ENCODE results near the gene TTC34.

Gene TTC34

GRCh38 chr1:2836333-2836970, 35.0 kb upstream of the TTC34 start:
- Histone ChIP-seq H3K27ac (ENCODE audit: low read depth, low read length) (no peak overlapping the region), H3K36me3 (ENCODE audit: insufficient read depth, low read length) (no peaks in the 10 kb centered on the region), H3K4me3 (ENCODE audit: low read depth, low read length) (no peak overlapping the region), H3K79me2 (ENCODE audit: control insufficient read depth, insufficient read depth, low read length, unreplicated experiment) (no peaks in the 10 kb centered on the region), H3K4me1 (ENCODE audit: control insufficient read depth, insufficient read depth, low read length, unreplicated experiment) (no peaks in the 10 kb centered on the region), H2AFZ (ENCODE audit: low read length, unreplicated experiment) (no peak overlapping the region), H3K27me3 (ENCODE audit: insufficient read depth, low read length) (0 out of 2 replicates have a peak, but pooled peaks cover 7% of the 10 kb centered on the region)

GRCh38 chr1:2835650-2836159, 34.2 kb upstream of the TTC34 start:
- H3K4me1 ChIP-seq (ENCODE audit: control insufficient read depth, insufficient read depth, low read length, unreplicated experiment), result no peaks in the 10 kb centered on the region
- no peak overlapping the region for H3K27ac ChIP-seq (ENCODE audit: low read depth, low read length)
- H3K4me3 ChIP-seq (ENCODE audit: low read depth, low read length), result no peak overlapping the region
- no peak overlapping the region for H2AFZ ChIP-seq (ENCODE audit: low read length, unreplicated experiment)
- H3K79me2 ChIP-seq (ENCODE audit: control insufficient read depth, insufficient read depth, low read length, unreplicated experiment), result no peaks in the 10 kb centered on the region
- 0 out of 2 replicates have a peak, but pooled peaks cover 7% of the 10 kb centered on the region for H3K27me3 ChIP-seq (ENCODE audit: insufficient read depth, low read length)
- H3K36me3 ChIP-seq (ENCODE audit: insufficient read depth, low read length), result no peaks in the 10 kb centered on the region

GRCh38 chr1:2834741-2835564, 33.5 kb upstream of the TTC34 start:
- Histone ChIP-seq H3K27ac (ENCODE audit: low read depth, low read length) (no peak overlapping the region), H3K79me2 (ENCODE audit: control insufficient read depth, insufficient read depth, low read length, unreplicated experiment) (no peaks in the 10 kb centered on the region), H3K4me1 (ENCODE audit: control insufficient read depth, insufficient read depth, low read length, unreplicated experiment) (no peaks in the 10 kb centered on the region), H3K4me3 (ENCODE audit: low read depth, low read length) (no peak overlapping the region), H2AFZ (ENCODE audit: low read length, unreplicated experiment) (no peak overlapping the region), H3K27me3 (ENCODE audit: insufficient read depth, low read length) (0 out of 2 replicates have a peak, but pooled peaks cover 7% of the 10 kb centered on the region), H3K36me3 (ENCODE audit: insufficient read depth, low read length) (no peaks in the 10 kb centered on the region)

- Histone ChIP-seq H3K4me1 (ENCODE audit: control insufficient read depth, insufficient read depth, low read length, unreplicated experiment) (no peaks in the 10 kb centered on the region), H3K27me3 (ENCODE audit: insufficient read depth, low read length) (0 out of 2 replicates have a peak, but pooled peaks cover 7% of the 10 kb centered on the region), H3K27ac (ENCODE audit: low read depth, low read length) (no peak overlapping the region), H3K36me3 (ENCODE audit: insufficient read depth, low read length) (no peaks in the 10 kb centered on the region), H3K79me2 (ENCODE audit: control insufficient read depth, insufficient read depth, low read length, unreplicated experiment) (no peaks in the 10 kb centered on the region), H3K4me3 (ENCODE audit: low read depth, low read length) (no peak overlapping the region), H2AFZ (ENCODE audit: low read length, unreplicated experiment) (no peak overlapping the region)
Observed at GRCh38 chr1:2834146-2834475, 32.6 kb upstream of the TTC34 start.

- Histone ChIP-seq H3K4me3 (ENCODE audit: low read depth, low read length) (no peak overlapping the region), H2AFZ (ENCODE audit: low read length, unreplicated experiment) (no peak overlapping the region), H3K27ac (ENCODE audit: low read depth, low read length) (no peak overlapping the region), H3K36me3 (ENCODE audit: insufficient read depth, low read length) (no peaks in the 10 kb centered on the region), H3K27me3 (ENCODE audit: insufficient read depth, low read length) (0 out of 2 replicates have a peak, but pooled peaks cover 7% of the 10 kb centered on the region), H3K79me2 (ENCODE audit: control insufficient read depth, insufficient read depth, low read length, unreplicated experiment) (no peaks in the 10 kb centered on the region), H3K4me1 (ENCODE audit: control insufficient read depth, insufficient read depth, low read length, unreplicated experiment) (no peaks in the 10 kb centered on the region)
Observed at GRCh38 chr1:2833454-2834145, 32.1 kb upstream of the TTC34 start.

GRCh38 chr1:2832506-2833453, 31.3 kb upstream of the TTC34 start:
- H3K27me3 ChIP-seq (ENCODE audit: insufficient read depth, low read length), result 0 out of 2 replicates have a peak, but pooled peaks cover 7% of the 10 kb centered on the region
- no peak overlapping the region for H3K4me3 ChIP-seq (ENCODE audit: low read depth, low read length)
- no peaks in the 10 kb centered on the region for H3K4me1 ChIP-seq (ENCODE audit: control insufficient read depth, insufficient read depth, low read length, unreplicated experiment)
- no peak overlapping the region for H2AFZ ChIP-seq (ENCODE audit: low read length, unreplicated experiment)
- no peaks in the 10 kb centered on the region for H3K79me2 ChIP-seq (ENCODE audit: control insufficient read depth, insufficient read depth, low read length, unreplicated experiment)
- H3K36me3 ChIP-seq (ENCODE audit: insufficient read depth, low read length), result no peaks in the 10 kb centered on the region
- H3K27ac ChIP-seq (ENCODE audit: low read depth, low read length), result no peak overlapping the region

- no peaks in the 10 kb centered on the region for H3K4me1 ChIP-seq (ENCODE audit: control insufficient read depth, insufficient read depth, low read length, unreplicated experiment)
- no peak overlapping the region for H3K4me3 ChIP-seq (ENCODE audit: low read depth, low read length)
- H3K27me3 ChIP-seq (ENCODE audit: insufficient read depth, low read length), result 0 out of 2 replicates have a peak, but pooled peaks cover 4% of the 10 kb centered on the region
- no peak overlapping the region for H2AFZ ChIP-seq (ENCODE audit: low read length, unreplicated experiment)
- no peak overlapping the region for H3K27ac ChIP-seq (ENCODE audit: low read depth, low read length)
- H3K36me3 ChIP-seq (ENCODE audit: insufficient read depth, low read length), result no peaks in the 10 kb centered on the region
- H3K79me2 ChIP-seq (ENCODE audit: control insufficient read depth, insufficient read depth, low read length, unreplicated experiment), result no peaks in the 10 kb centered on the region
Observed at GRCh38 chr1:2831596-2832212, 30.2 kb upstream of the TTC34 start.

- Histone ChIP-seq H3K4me3 (ENCODE audit: low read depth, low read length) (no peak overlapping the region), H3K27ac (ENCODE audit: low read depth, low read length) (no peak overlapping the region), H3K4me1 (ENCODE audit: control insufficient read depth, insufficient read depth, low read length, unreplicated experiment) (no peaks in the 10 kb centered on the region), H3K36me3 (ENCODE audit: insufficient read depth, low read length) (no peaks in the 10 kb centered on the region), H2AFZ (ENCODE audit: low read length, unreplicated experiment) (no peak overlapping the region), H3K27me3 (ENCODE audit: insufficient read depth, low read length) (no peaks in the 10 kb centered on the region), H3K79me2 (ENCODE audit: control insufficient read depth, insufficient read depth, low read length, unreplicated experiment) (no peaks in the 10 kb centered on the region)
Observed at GRCh38 chr1:2830761-2831425, 29.4 kb upstream of the TTC34 start.

GRCh38 chr1:2829846-2830615, 28.5 kb upstream of the TTC34 start:
- H2AFZ ChIP-seq (ENCODE audit: low read length, unreplicated experiment), result no peak overlapping the region
- H3K79me2 ChIP-seq (ENCODE audit: control insufficient read depth, insufficient read depth, low read length, unreplicated experiment), result no peaks in the 10 kb centered on the region
- no peak overlapping the region for H3K27ac ChIP-seq (ENCODE audit: low read depth, low read length)
- H3K4me3 ChIP-seq (ENCODE audit: low read depth, low read length), result no peak overlapping the region
- H3K4me1 ChIP-seq (ENCODE audit: control insufficient read depth, insufficient read depth, low read length, unreplicated experiment), result no peaks in the 10 kb centered on the region
- H3K27me3 ChIP-seq (ENCODE audit: insufficient read depth, low read length), result no peaks in the 10 kb centered on the region
- no peaks in the 10 kb centered on the region for H3K36me3 ChIP-seq (ENCODE audit: insufficient read depth, low read length)

All from ACC112 (cell line).